ENCODE results near the gene CAPN5.

The CAPN5 gene

GRCh38 chr11:77055913-77056312 lies 10.9 kb upstream of the CAPN5 start:
- Histone ChIP-seq H2AFZ (ENCODE audit: low read length) (no peak overlapping the region), H3K9ac (ENCODE audit: low read depth, low read length, poor library complexity, severe bottlenecking) (no peak overlapping the region), H3F3A (ENCODE audit: low read depth) (no peaks in the 10 kb centered on the region), H3K36me3 (ENCODE audit: insufficient read depth, low read length) (no peaks in the 10 kb centered on the region), H3K27me3 (ENCODE audit: insufficient read depth, low read length, poor library complexity, severe bottlenecking) (no peaks in the 10 kb centered on the region), H3K4me2 (ENCODE audit: low read depth, low read length, poor library complexity, severe bottlenecking) (no peak overlapping the region), H3K4me3 (ENCODE audit: low read length, poor library complexity, severe bottlenecking) (no peak overlapping the region), H3K79me2 (ENCODE audit: insufficient read depth, low read length) (no peaks in the 10 kb centered on the region), H3K4me1 (ENCODE audit: insufficient read depth, low read length, poor library complexity, severe bottlenecking) (no peaks in the 10 kb centered on the region), H4K20me1 (ENCODE audit: insufficient read depth, low read length, poor library complexity, severe bottlenecking) (no peaks in the 10 kb centered on the region), H3K9me3 (ENCODE audit: insufficient read depth, low read depth, low read length) (peaks cover 11% of the 10 kb centered on the region), H3K9me2 (replicated peaks; ENCODE audit: low read depth, low read length) (no peaks in the 10 kb centered on the region)
- TF ChIP-seq CTCF (conservative IDR thresholded peaks at IDR 0.05; ENCODE audit: low read length): no peak
- TF ChIP-seq EZH2phosphoT487 (IDR thresholded peaks at IDR 0.05; ENCODE audit: borderline replicate concordance): no peak

GRCh38 chr11:77056814-77057402 lies 9.9 kb upstream of the CAPN5 start:
- H3F3A ChIP-seq (ENCODE audit: low read depth): no peaks in the 10 kb centered on the region
- H4K20me1 ChIP-seq (ENCODE audit: insufficient read depth, low read length, poor library complexity, severe bottlenecking): no peaks in the 10 kb centered on the region
- H2AFZ ChIP-seq (ENCODE audit: low read length): no peak overlapping the region
- no peaks in the 10 kb centered on the region for H3K79me2 ChIP-seq (ENCODE audit: insufficient read depth, low read length)
- no peaks in the 10 kb centered on the region for H3K36me3 ChIP-seq (ENCODE audit: insufficient read depth, low read length)
- no peaks in the 10 kb centered on the region for H3K9me2 ChIP-seq (replicated peaks; ENCODE audit: low read depth, low read length)
- no peak overlapping the region for H3K4me3 ChIP-seq (ENCODE audit: low read length, poor library complexity, severe bottlenecking)
- peaks cover 11% of the 10 kb centered on the region for H3K9me3 ChIP-seq (ENCODE audit: insufficient read depth, low read depth, low read length)
- H3K4me1 ChIP-seq (ENCODE audit: insufficient read depth, low read length, poor library complexity, severe bottlenecking): no peaks in the 10 kb centered on the region
- no peak overlapping the region for H3K4me2 ChIP-seq (ENCODE audit: low read depth, low read length, poor library complexity, severe bottlenecking)
- H3K9ac ChIP-seq (ENCODE audit: low read depth, low read length, poor library complexity, severe bottlenecking): no peak overlapping the region
- TF ChIP-seq EZH2phosphoT487 (IDR thresholded peaks at IDR 0.05; ENCODE audit: borderline replicate concordance) (no peak), CTCF (conservative IDR thresholded peaks at IDR 0.05; ENCODE audit: low read length) (no peak)
- H3K27me3 ChIP-seq (ENCODE audit: insufficient read depth, low read length, poor library complexity, severe bottlenecking): no peaks in the 10 kb centered on the region

- no peaks in the 10 kb centered on the region for H3K79me2 ChIP-seq (ENCODE audit: insufficient read depth, low read length)
- peaks cover 11% of the 10 kb centered on the region for H3K9me3 ChIP-seq (ENCODE audit: insufficient read depth, low read depth, low read length)
- H3K9me2 ChIP-seq (replicated peaks; ENCODE audit: low read depth, low read length): no peaks in the 10 kb centered on the region
- H3K9ac ChIP-seq (ENCODE audit: low read depth, low read length, poor library complexity, severe bottlenecking): no peak overlapping the region
- no peaks in the 10 kb centered on the region for H3F3A ChIP-seq (ENCODE audit: low read depth)
- H2AFZ ChIP-seq (ENCODE audit: low read length): no peak overlapping the region
- TF ChIP-seq CTCF (conservative IDR thresholded peaks at IDR 0.05; ENCODE audit: low read length): no peak
- no peak for TF ChIP-seq EZH2phosphoT487 (IDR thresholded peaks at IDR 0.05; ENCODE audit: borderline replicate concordance)
- no peak overlapping the region for H3K4me2 ChIP-seq (ENCODE audit: low read depth, low read length, poor library complexity, severe bottlenecking)
- no peaks in the 10 kb centered on the region for H4K20me1 ChIP-seq (ENCODE audit: insufficient read depth, low read length, poor library complexity, severe bottlenecking)
- no peaks in the 10 kb centered on the region for H3K4me1 ChIP-seq (ENCODE audit: insufficient read depth, low read length, poor library complexity, severe bottlenecking)
- no peak overlapping the region for H3K4me3 ChIP-seq (ENCODE audit: low read length, poor library complexity, severe bottlenecking)
- no peaks in the 10 kb centered on the region for H3K27me3 ChIP-seq (ENCODE audit: insufficient read depth, low read length, poor library complexity, severe bottlenecking)
- no peaks in the 10 kb centered on the region for H3K36me3 ChIP-seq (ENCODE audit: insufficient read depth, low read length)
Observed at GRCh38 chr11:77057938-77058474, 8.8 kb upstream of the CAPN5 start.
